ENCODE data around the gene XG.

GRCh38 chrX:2781698-2782097 lies 29.9 kb downstream of the XG start:
- TF ChIP-seq CTCF (IDR thresholded peaks at IDR 0.05; ENCODE audit: insufficient read depth, low read length) (no peak), GABPA (IDR thresholded peaks at IDR 0.05; ENCODE audit: low read depth) (no peak), POLR2AphosphoS5 (IDR thresholded peaks at IDR 0.05; ENCODE audit: low read depth) (no peak)

All from HL-60 (cell line).